HCT116 (cell line): ENCODE measurements around the gene WLS.

Experiments used
- EGR1 ChIP-seq: IDR thresholded peaks from 2 replicates; pipeline ENCODE4 v1.6.1; 2012; ENCODE audit warnings: low read depth
- FOSL1 ChIP-seq: IDR thresholded peaks from 2 replicates; pipeline ENCODE4 v1.6.1; 2012; ENCODE audit warnings: low read depth
- POLR2A ChIP-seq: IDR thresholded peaks from 2 replicates; pipeline ENCODE4 v1.7.0; 2011; ENCODE audit warnings: borderline replicate concordance; ENCODE audit not compliant: insufficient read depth, insufficient read length; ENCODE audit errors: extremely low read depth
- RAD21 ChIP-seq: IDR thresholded peaks from 2 replicates; pipeline ENCODE4 v1.6.1; 2012; ENCODE audit warnings: low read depth, mild to moderate bottlenecking
- SRF ChIP-seq: IDR thresholded peaks from 2 replicates; pipeline ENCODE4 v1.6.1; 2012; ENCODE audit warnings: low read depth
- YY1 ChIP-seq: IDR thresholded peaks from 2 replicates; pipeline ENCODE4 v1.6.1; 2011; ENCODE audit warnings: low read length, low read depth, moderate library complexity, mild to moderate bottlenecking; ENCODE audit not compliant: insufficient replicate concordance; ENCODE audit errors: extremely low read depth
- TF ChIP-seq, protein P1 (sequence below), 3 experiments: fragments of 200-600 bp in 1 of 3; sonication (generic) in 1 of 3; IDR thresholded peaks in 2 of 3; conservative IDR thresholded peaks in 1 of 3; 2 replicates each; pipeline ENCODE4 v1.5.1; 2012 to 2017; ENCODE audit warnings: low read depth in 2 of 3, low read length in 2 of 3, antibody characterized with exemption in 1 of 3, borderline replicate concordance in 1 of 3, control low read depth in 1 of 3, mild to moderate bottlenecking in 1 of 3, mixed read lengths in 1 of 3, mixed run types in 1 of 3, moderate library complexity in 1 of 3; ENCODE audit not compliant: insufficient read depth in 1 of 3
- TF ChIP-seq, protein P2 (sequence below): IDR thresholded peaks from 2 replicates; pipeline ENCODE4 v1.6.1; 2011; ENCODE audit warnings: mild to moderate bottlenecking, low read length, moderate library complexity; ENCODE audit not compliant: insufficient replicate concordance; ENCODE audit errors: extremely low read depth
- TF ChIP-seq, protein P3 (sequence below): IDR thresholded peaks from 2 replicates; pipeline ENCODE4 v1.6.1; 2012; ENCODE audit warnings: low read depth
- TF ChIP-seq, protein P4 (sequence below): IDR thresholded peaks from 2 replicates; pipeline ENCODE4 v1.6.1; 2012

DNA sequence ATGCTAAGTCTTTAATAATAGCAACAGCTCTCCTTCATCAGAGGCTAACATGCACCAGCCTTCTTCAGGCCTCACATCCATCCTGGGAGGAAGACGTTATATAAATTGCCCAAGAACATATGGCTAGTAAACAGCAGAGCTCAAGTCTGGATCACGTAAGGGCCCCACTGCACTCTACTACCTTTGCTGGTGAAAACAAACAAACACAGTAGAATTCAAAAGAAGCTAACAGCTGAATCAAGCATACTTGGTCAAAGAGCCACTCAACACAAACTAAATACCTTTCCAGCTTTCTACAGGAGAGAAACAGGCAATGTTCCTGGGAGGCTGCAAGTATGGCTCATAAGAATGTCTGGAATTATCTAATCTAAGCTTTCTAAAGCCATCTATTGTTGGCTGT is 66.0 kb downstream of the WLS start:
- TF ChIP-seq YY1 (no peak), POLR2A (no peak), FOSL1 (no peak), RAD21 (no peak), EGR1 (no peak), SRF (no peak)
- TF ChIP-seq, protein P1, sequence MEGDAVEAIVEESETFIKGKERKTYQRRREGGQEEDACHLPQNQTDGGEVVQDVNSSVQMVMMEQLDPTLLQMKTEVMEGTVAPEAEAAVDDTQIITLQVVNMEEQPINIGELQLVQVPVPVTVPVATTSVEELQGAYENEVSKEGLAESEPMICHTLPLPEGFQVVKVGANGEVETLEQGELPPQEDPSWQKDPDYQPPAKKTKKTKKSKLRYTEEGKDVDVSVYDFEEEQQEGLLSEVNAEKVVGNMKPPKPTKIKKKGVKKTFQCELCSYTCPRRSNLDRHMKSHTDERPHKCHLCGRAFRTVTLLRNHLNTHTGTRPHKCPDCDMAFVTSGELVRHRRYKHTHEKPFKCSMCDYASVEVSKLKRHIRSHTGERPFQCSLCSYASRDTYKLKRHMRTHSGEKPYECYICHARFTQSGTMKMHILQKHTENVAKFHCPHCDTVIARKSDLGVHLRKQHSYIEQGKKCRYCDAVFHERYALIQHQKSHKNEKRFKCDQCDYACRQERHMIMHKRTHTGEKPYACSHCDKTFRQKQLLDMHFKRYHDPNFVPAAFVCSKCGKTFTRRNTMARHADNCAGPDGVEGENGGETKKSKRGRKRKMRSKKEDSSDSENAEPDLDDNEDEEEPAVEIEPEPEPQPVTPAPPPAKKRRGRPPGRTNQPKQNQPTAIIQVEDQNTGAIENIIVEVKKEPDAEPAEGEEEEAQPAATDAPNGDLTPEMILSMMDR (IDR thresholded peaks at IDR 0.05 in 2 of 3, conservative IDR thresholded peaks at IDR 0.05 in 1 of 3; ENCODE audit: borderline replicate concordance in 1 of 3, insufficient read depth in 1 of 3, low read depth in 2 of 3, low read length in 2 of 3), result no peak
- TF ChIP-seq, protein P2, sequence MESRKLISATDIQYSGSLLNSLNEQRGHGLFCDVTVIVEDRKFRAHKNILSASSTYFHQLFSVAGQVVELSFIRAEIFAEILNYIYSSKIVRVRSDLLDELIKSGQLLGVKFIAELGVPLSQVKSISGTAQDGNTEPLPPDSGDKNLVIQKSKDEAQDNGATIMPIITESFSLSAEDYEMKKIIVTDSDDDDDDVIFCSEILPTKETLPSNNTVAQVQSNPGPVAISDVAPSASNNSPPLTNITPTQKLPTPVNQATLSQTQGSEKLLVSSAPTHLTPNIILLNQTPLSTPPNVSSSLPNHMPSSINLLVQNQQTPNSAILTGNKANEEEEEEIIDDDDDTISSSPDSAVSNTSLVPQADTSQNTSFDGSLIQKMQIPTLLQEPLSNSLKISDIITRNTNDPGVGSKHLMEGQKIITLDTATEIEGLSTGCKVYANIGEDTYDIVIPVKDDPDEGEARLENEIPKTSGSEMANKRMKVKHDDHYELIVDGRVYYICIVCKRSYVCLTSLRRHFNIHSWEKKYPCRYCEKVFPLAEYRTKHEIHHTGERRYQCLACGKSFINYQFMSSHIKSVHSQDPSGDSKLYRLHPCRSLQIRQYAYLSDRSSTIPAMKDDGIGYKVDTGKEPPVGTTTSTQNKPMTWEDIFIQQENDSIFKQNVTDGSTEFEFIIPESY, result no peak
- TF ChIP-seq, protein P3, sequence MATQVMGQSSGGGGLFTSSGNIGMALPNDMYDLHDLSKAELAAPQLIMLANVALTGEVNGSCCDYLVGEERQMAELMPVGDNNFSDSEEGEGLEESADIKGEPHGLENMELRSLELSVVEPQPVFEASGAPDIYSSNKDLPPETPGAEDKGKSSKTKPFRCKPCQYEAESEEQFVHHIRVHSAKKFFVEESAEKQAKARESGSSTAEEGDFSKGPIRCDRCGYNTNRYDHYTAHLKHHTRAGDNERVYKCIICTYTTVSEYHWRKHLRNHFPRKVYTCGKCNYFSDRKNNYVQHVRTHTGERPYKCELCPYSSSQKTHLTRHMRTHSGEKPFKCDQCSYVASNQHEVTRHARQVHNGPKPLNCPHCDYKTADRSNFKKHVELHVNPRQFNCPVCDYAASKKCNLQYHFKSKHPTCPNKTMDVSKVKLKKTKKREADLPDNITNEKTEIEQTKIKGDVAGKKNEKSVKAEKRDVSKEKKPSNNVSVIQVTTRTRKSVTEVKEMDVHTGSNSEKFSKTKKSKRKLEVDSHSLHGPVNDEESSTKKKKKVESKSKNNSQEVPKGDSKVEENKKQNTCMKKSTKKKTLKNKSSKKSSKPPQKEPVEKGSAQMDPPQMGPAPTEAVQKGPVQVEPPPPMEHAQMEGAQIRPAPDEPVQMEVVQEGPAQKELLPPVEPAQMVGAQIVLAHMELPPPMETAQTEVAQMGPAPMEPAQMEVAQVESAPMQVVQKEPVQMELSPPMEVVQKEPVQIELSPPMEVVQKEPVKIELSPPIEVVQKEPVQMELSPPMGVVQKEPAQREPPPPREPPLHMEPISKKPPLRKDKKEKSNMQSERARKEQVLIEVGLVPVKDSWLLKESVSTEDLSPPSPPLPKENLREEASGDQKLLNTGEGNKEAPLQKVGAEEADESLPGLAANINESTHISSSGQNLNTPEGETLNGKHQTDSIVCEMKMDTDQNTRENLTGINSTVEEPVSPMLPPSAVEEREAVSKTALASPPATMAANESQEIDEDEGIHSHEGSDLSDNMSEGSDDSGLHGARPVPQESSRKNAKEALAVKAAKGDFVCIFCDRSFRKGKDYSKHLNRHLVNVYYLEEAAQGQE, result no peak
- TF ChIP-seq, protein P4, sequence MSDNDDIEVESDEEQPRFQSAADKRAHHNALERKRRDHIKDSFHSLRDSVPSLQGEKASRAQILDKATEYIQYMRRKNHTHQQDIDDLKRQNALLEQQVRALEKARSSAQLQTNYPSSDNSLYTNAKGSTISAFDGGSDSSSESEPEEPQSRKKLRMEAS, result no peak
